ENCODE results near the gene NASP.

DNA sequence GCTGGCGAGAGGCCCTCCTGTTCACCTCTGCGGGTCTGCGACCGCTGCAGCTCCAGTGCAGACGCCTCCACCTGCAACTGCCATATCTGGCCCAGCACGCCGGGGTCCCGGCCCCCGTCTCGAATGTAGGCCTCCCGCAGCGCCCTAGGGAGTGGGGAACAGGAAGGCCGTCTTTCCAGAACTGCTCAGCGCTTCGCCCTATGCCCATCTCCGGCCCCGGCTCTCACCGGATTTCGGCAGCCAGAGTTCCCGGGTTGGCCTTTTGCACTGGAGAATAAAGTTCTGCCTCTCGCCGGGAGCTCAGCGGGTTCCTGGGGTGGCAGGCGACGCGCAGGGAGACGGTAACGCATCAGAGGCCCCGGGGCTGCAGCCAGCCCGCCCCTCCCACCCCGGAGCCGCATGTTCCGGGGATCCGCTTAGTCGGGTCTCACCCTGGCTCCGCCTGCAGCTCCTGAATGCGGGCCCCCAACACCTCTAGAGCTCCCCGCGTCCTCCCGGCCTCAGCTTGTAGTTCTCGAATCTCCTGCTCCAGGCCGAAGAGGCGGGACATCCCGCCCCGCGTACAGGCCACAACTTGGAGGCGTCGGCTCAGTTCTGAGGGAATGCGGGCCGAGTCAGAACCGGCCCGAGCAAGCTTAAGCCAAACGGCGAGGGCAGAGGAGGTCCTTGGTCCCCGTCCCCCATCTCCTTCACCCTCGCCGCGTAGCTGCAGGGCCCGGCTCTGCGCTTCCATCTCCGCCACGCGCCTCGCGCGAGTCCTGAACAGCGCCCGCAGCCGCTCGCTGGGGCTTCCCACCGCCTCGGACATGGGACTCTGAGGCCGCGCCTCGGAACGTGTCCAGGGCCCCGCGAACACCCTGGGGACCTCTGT, 38.9 kb downstream of the NASP start:
- TF ChIP-seq, protein P1, sequence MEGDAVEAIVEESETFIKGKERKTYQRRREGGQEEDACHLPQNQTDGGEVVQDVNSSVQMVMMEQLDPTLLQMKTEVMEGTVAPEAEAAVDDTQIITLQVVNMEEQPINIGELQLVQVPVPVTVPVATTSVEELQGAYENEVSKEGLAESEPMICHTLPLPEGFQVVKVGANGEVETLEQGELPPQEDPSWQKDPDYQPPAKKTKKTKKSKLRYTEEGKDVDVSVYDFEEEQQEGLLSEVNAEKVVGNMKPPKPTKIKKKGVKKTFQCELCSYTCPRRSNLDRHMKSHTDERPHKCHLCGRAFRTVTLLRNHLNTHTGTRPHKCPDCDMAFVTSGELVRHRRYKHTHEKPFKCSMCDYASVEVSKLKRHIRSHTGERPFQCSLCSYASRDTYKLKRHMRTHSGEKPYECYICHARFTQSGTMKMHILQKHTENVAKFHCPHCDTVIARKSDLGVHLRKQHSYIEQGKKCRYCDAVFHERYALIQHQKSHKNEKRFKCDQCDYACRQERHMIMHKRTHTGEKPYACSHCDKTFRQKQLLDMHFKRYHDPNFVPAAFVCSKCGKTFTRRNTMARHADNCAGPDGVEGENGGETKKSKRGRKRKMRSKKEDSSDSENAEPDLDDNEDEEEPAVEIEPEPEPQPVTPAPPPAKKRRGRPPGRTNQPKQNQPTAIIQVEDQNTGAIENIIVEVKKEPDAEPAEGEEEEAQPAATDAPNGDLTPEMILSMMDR (conservative IDR thresholded peaks at IDR 0.05; ENCODE audit: low read length), result no peak
- no peak for TF ChIP-seq EZH2phosphoT487 (IDR thresholded peaks at IDR 0.05; ENCODE audit: borderline replicate concordance)

Measured in Loucy (cell line).